HG03521 (cell line): ENCODE results near the gene SEMA4D.

Source experiments
- ATAC-seq: cut with Tn5 transposase; IDR thresholded peaks from one replicate; pipeline ENCODE4 v1.9.1; 2021; ENCODE audit warnings: mild to moderate bottlenecking, moderate library complexity; ENCODE audit not compliant: unreplicated experiment

SEMA4D gene

GRCh38 chr9:89448381-89448780 lies 49.5 kb downstream of the SEMA4D start:
- no peak for ATAC-seq

DNA sequence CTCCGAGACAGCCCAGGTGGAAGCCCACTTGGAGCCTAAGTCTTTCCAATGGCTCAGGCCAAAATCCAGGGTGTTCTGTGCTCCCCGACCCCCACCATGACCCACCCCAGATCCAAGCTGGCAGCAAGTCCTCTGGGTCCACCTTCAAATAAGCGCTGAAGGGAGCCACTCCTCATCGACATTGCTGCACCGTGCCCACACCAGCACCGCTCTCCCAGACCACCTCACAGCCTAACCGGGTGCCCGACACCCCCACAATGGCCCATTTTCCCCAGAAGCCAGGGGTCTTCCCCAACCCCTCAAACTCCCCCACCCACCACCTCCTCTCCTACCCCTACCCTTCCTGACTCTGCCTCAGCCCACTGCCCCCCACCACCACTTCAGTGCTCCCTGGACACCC lies 50.5 kb downstream of the SEMA4D start:
- no peak for ATAC-seq

DNA sequence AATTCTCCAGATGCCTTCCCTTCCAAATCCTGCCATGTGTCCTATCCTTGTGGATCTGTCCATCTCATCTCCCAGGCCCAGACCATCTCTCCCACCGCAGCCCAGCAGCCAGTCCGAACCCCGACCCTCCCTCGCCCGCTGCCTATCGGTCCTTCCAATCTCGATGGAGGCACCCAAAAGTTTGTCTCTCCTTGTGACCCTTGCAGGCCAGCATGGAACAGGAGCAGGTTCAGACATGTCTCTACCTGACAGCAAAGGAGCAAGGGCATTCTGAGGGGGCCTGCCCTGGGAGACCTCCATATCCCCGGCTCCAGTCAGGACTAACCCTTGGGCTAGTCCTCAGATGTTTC lies 51.0 kb downstream of the SEMA4D start:
- ATAC-seq = no peak

DNA sequence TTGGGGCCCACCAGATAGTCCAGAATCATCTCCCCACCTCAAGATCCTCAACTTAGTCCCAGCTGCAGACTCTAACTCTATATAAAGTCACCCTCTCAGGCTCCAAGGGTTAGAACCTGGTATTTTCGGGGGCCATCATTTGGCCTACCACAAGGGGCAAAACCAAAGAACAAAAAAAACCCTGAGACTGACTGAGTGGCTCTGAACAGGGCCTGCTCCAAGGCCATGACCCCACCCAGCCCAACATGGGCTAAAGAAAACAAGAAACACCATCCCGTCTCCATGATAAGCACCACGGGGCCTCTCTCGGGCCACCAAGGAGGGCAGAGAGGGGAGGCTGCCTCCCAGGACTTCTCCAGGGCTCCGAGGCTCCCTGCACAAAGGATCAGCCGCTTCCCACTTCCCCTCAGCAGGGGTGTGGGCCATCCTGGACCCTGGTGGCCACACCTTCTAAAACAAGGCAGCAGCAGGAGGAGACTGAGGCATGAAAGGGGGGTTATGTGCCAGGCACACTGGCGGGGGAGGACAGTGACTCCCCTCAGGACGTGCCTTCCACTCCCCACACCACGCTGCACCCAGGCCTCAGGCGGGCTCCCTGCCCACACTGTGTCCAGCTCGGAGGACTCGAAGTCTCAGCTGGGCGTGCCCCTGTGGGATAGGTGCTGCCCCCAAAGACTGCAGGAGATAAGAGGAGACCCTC lies 51.5 kb downstream of the SEMA4D start:
- no peak for ATAC-seq

DNA sequence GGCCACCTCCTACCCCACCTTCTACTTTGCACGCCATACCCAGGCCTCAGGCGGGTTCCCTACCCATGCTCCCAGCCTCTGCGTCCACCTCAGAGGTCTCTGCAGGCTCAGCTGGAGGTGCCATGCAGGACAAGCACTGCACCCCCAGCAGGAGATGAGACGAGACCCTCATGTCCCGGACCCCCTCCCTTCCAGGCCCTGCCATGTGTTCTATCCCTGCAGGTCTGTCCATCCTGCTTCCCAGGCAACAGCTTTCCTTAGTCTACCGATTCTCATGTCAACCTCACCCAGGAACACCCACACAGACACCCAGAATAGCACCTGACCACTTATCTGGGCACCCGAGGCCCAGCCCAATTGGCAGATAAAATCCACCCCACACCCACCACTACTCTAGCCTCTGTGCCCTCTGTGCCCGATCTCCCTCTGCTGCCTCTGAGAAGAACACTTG lies 52.1 kb downstream of the SEMA4D start:
- no peak for ATAC-seq

GRCh38 chr9:89444925-89445765 lies 52.8 kb downstream of the SEMA4D start:
- ATAC-seq = no peak

GRCh38 chr9:89444274-89444673 lies 53.6 kb downstream of the SEMA4D start:
- ATAC-seq = no peak

DNA sequence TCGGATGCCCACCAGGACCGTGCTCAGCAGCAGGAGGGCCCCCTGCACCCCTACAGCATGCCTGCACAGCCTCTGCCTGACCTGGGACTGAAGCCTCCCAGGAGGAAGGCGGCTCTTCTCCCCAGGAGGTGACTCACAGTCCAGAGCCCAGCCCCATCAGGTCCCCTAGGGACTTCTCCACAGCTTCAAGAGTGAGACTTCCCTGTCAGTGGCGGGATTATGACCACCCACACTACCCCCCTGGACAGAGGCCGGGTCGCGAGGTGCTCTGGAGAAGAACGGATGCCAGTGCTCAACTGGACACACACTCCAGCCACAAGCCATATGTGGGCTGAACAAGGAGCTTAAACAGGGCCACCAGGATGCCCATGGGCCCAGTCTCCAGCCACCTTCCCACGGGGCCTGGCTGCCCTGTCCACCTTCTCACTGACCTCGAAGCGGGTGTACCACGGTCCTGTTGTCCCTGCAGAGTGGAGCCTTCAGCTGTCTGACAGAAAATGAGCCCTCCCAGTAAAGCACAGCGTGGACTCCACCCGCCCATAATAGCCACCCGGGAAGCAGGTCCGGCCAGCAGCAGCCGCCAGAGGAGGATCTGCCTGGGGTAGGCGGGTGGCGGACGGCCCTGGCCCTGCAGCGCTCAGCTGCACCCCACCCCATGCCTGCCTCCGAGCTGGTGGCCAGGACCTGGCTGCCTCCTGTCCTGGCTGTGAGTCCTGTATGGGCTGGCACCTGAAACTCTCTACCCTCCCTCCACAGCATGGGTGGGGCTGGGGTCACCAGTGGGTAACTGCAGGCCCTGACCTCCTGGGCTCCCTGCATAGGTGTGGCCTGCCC lies 54.7 kb downstream of the SEMA4D start:
- no peak for ATAC-seq

- no peak for ATAC-seq
Measured at GRCh38 chr9:89442501-89442978, 55.4 kb downstream of the SEMA4D start.

DNA sequence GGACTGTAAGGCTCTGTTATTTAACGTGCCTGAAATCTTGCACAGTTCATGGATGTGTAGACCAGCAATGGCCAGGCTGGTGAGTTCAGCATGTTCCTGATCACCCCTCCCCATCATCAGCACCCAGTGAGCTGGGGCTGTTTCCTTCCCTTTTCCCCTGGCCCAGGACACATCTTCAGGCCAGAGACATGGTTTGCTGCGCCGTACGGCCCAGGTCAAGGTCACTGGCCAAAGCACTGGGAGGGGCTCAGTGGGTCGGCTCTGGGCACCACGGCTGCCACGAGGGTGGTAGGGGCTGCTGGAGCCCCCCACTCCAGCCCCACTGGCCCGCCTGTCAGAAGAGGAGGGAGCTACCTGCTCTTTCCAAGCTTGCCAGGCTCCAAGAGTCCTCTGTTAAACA lies 55.9 kb downstream of the SEMA4D start:
- ATAC-seq = no peak

- ATAC-seq = no peak
Measured at GRCh38 chr9:89441655-89441970, 56.3 kb downstream of the SEMA4D start.

DNA sequence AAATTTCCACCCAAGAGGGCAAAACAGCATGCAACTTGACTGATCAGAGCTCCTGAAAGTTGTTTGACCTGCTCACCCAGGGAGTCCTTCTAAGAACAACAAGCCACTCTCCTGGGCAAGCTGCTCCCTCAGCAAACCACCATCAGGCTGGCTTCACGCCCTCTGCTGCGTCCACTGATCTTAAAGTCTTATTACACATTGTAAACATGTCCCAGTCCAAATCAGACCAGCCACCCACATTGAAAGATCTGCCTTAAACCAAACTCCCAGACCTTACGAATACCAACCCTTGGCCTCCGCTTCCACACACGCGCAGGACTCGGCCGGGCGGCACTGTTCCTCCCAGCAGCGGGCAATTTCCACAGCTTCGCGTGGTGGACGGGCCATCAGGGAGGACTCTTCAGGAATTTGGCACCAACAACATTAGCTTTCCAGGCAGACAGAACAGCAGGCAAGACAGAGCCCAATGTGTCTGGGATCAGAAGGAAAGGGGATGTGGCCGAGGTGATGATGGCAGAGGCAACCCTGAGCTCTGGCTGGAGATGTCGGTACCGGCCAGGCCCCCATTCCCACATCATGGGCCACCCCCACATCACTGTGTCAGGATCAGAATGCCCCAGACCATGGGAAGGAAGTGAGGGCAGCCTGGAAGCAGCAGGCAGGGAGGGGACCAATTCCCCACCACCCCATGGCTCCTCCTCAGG lies 56.8 kb downstream of the SEMA4D start:
- ATAC-seq = no peak

GRCh38 chr9:89440548-89440947 lies 57.4 kb downstream of the SEMA4D start:
- no peak for ATAC-seq

GRCh38 chr9:89440046-89440445 lies 57.9 kb downstream of the SEMA4D start:
- ATAC-seq = no peak

DNA sequence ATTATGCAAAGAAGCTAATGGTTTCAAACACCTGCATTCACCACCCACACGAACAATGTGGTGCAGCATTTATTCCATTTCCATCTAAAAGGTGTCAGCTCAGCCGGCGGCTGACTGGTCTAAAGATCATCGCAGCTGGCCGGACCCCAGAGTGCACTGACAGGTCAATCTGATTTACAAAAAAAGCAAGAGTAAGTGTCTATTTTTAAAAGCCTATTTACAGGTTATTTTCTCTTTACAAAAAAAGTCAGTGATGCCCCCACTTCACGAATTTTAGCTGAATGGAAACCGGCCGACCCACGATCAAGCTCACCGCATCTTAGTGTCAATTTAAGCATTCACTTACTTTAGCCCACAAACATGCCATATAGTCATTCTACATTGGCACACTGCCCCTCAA lies 58.3 kb downstream of the SEMA4D start:
- ATAC-seq = no peak

GRCh38 chr9:89438194-89438593 lies 59.7 kb downstream of the SEMA4D start:
- no peak for ATAC-seq

- ATAC-seq = no peak
Measured at GRCh38 chr9:89437772-89438171, 60.1 kb downstream of the SEMA4D start.

DNA sequence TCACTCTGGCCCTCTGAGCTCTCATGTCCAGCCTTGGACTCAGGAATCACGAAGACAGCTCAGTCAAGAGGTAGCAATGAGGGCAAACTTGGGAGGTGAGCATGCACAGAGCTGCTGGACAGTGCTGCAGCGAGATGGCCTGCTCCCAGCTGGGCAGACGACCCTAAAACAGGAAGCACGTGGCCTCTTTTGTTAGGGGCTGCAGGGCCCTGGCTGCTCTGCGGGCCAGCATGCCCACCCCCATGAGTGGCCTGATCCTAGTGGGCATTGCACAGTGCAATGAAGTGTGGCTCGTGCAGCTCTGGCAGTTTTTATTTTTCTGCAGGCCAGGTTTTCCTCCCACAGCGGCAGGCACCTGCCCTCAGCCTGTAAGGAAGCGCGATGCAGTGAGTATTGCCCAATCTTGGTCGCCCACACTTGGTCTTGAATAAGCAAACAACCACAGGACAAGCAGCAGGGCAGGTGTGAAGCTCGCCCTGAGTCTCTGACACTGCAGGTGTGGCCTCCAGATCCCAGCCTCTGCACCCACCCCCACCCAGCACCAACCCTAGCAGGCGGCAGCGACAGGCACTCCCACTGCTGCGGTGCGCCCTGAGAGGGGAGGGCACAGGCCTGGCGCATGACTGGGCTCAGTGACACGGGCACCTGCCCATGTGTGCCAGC lies 60.8 kb downstream of the SEMA4D start:
- no peak for ATAC-seq

- no peak for ATAC-seq
Measured at GRCh38 chr9:89436326-89436725, 61.6 kb downstream of the SEMA4D start.

GRCh38 chr9:89435071-89435823 lies 62.7 kb downstream of the SEMA4D start:
- no peak for ATAC-seq
